Measurements from ENCODE around the gene PGAP2. TPM values are rescaled to one million over a fixed set of nuclear protein-coding genes. Genes with fewer than 3 reads are reported as not detected.

PGAP2 gene
- total and polyA plus RNA-seq, 2 of the 13 experiments (the other 11 are each of a cell fraction or from before 2014, with no cell fraction given): 21.5 to 47.8 TPM

- TF ChIP-seq AKNA (CRISPR knock-in tag; IDR thresholded peaks at IDR 0.05; ENCODE audit: borderline replicate concordance): no peak
- no peak for TF ChIP-seq ZNF891 (CRISPR knock-in tag; IDR thresholded peaks at IDR 0.05)
- no peak for TF ChIP-seq NR2C2 (CRISPR knock-in tag; IDR thresholded peaks at IDR 0.05; ENCODE audit: borderline replicate concordance)
- no peak for TF ChIP-seq GTF2F1 (IDR thresholded peaks at IDR 0.05; ENCODE audit: low read length)
- no peak for TF ChIP-seq HNF1B (CRISPR knock-in tag; IDR thresholded peaks at IDR 0.05)
- TF ChIP-seq ZIK1 (CRISPR knock-in tag; IDR thresholded peaks at IDR 0.05; ENCODE audit: borderline replicate concordance, low read depth): no peak
- TF ChIP-seq ZNF569 (CRISPR knock-in tag; IDR thresholded peaks at IDR 0.05; ENCODE audit: borderline replicate concordance): no peak
- no peak for TF ChIP-seq MAF1 (CRISPR knock-in tag; IDR thresholded peaks at IDR 0.05; ENCODE audit: borderline replicate concordance)
These were observed 25.1 kb downstream of the PGAP2 start (continued) for GRCh38 chr11:3833449-3833848.

All from HepG2 (cell line).